SK-N-SH (cell line): ENCODE measurements around the gene COL23A1. TPM values are rescaled to one million over a fixed set of nuclear protein-coding genes. Genes with fewer than 3 reads are reported as not detected.

Experiments used
- CTCF ChIA-PET: fragments of 300-600, 350-600 bp; formaldehyde crosslinking; extraction: SDS; loops from one replicate; lab custom pipeline; 2021; lab: Yijun Ruan, JAX
- POLR2A ChIA-PET: fragments of 350-600 bp; sonication (Branson Sonifier 250); formaldehyde crosslinking; extraction: SDS; loops from one replicate; lab custom pipeline; 2020; ENCODE audit warnings: antibody characterized with exemption, inconsistent platforms; lab: Yijun Ruan, JAX
- DNase-seq: peaks from one replicate; pipeline ENCODE4 v3.0.0; 2012
- H2AFZ ChIP-seq: fragments of 200-600 bp; sonication (generic); 2 replicates; pipeline ENCODE4 v1.8.1; 2016; ENCODE audit warnings: antibody characterized with exemption, mild to moderate bottlenecking, low read depth
- H3F3A ChIP-seq: fragments of 200-600 bp; sonication (generic); replicated peaks from 2 replicates; pipeline ENCODE3; 2016; ENCODE audit warnings: antibody characterized with exemption, mild to moderate bottlenecking; ENCODE audit not compliant: insufficient read depth
- H3K27ac ChIP-seq, 2 experiments: fragments of 200-500 bp in 1 of 2; fragments of 200-600 bp in 1 of 2; sonication (Bioruptor generic) in 1 of 2; sonication (generic), shearing (Covaris generic) in 1 of 2; 2 replicates each; pipeline versions ENCODE4 v1.5.1 to v1.6.1; 2014 to 2016; ENCODE audit warnings: low read depth in 2 of 2, inconsistent platforms in 1 of 2, low read length in 1 of 2, mild to moderate bottlenecking in 1 of 2, mixed read lengths in 1 of 2
- H3K27me3 ChIP-seq: fragments of 200-600 bp; sonication (generic), shearing (Covaris generic); 2 replicates; pipeline ENCODE4 v1.6.1; 2016; ENCODE audit warnings: mixed run types; ENCODE audit not compliant: insufficient read depth
- H3K36me3 ChIP-seq, 2 experiments: fragments of 200-500 bp in 1 of 2; fragments of 200-600 bp in 1 of 2; sonication (Bioruptor generic) in 1 of 2; sonication (generic) in 1 of 2; replicated peaks in 1 of 2; 2 replicates each; pipeline versions ENCODE3 to v1.5.1; 2014 to 2016; ENCODE audit warnings: low read length in 1 of 2, mild to moderate bottlenecking in 1 of 2; ENCODE audit not compliant: insufficient read depth in 2 of 2, control insufficient read depth in 1 of 2
- H3K4me1 ChIP-seq, 2 experiments: fragments of 200-500 bp in 1 of 2; fragments of 200-600 bp in 1 of 2; sonication (Bioruptor generic) in 1 of 2; sonication (generic), shearing (Covaris generic) in 1 of 2; 2 replicates each; pipeline versions ENCODE4 v1.5.1 to v1.6.1; 2014 to 2016; ENCODE audit warnings: low read depth in 1 of 2, low read length in 1 of 2, mixed run types in 1 of 2; ENCODE audit not compliant: insufficient read depth in 2 of 2, control insufficient read depth in 1 of 2
- H3K4me2 ChIP-seq: fragments of 200-600 bp; sonication (generic), shearing (Covaris generic); 2 replicates; pipeline ENCODE4 v1.6.1; 2017; ENCODE audit warnings: mixed run types
- H3K4me3 ChIP-seq, 2 experiments: fragments of 200-500 bp in 1 of 2; fragments of 200-600 bp in 1 of 2; sonication (Bioruptor generic) in 1 of 2; sonication (generic), shearing (Covaris generic) in 1 of 2; 2 replicates each; pipeline versions ENCODE4 v1.5.1 to v1.8.1; 2014 to 2016; ENCODE audit warnings: low read depth in 2 of 2, inconsistent platforms in 1 of 2, low read length in 1 of 2, mild to moderate bottlenecking in 1 of 2, mixed read lengths in 1 of 2, moderate library complexity in 1 of 2
- H3K79me2 ChIP-seq: fragments of 200-600 bp; sonication (generic); 2 replicates; pipeline ENCODE4 v1.8.1; 2017; ENCODE audit warnings: mild to moderate bottlenecking; ENCODE audit not compliant: insufficient read depth
- H3K9ac ChIP-seq: fragments of 200-600 bp; sonication (generic); 2 replicates; pipeline ENCODE4 v1.6.1; 2017; ENCODE audit warnings: mixed run types
- H3K9me2 ChIP-seq: fragments of 200-600 bp; sonication (generic); 2 replicates; pipeline ENCODE4 v1.6.1; 2017; ENCODE audit warnings: mixed run types
- H3K9me3 ChIP-seq: fragments of 200-600 bp; sonication (generic); 2 replicates; pipeline ENCODE4 v1.6.1; 2017; ENCODE audit warnings: mixed run types, mild to moderate bottlenecking, moderate library complexity
- H4K20me1 ChIP-seq: fragments of 200-600 bp; sonication (generic); 2 replicates; pipeline ENCODE4 v1.6.1; 2017; ENCODE audit warnings: mild to moderate bottlenecking, mixed run types; ENCODE audit not compliant: insufficient read depth
- CHD2 ChIP-seq: fragments of 150-350 bp; IDR thresholded peaks from 2 replicates; pipeline ENCODE4 v1.6.1; 2018; ENCODE audit warnings: low read length; ENCODE audit not compliant: partially characterized antibody
- EP300 ChIP-seq, 2 experiments: IDR thresholded peaks; 2 replicates each; pipeline versions ENCODE4 v1.4.0 to v1.6.1; 2012; ENCODE audit warnings: borderline replicate concordance in 1 of 2, low read depth in 1 of 2, low read length in 1 of 2
- EZH2phosphoT487 ChIP-seq: fragments of 200-600 bp; sonication (generic); IDR thresholded peaks from 2 replicates; pipeline ENCODE4 v1.6.1; 2017; ENCODE audit warnings: low read depth, mixed run types, mild to moderate bottlenecking, antibody characterized with exemption, moderate library complexity, borderline replicate concordance
- FOSL2 ChIP-seq: IDR thresholded peaks from 2 replicates; pipeline ENCODE4 v1.4.0; 2012; ENCODE audit warnings: low read depth, mild to moderate bottlenecking, moderate library complexity, borderline replicate concordance
- GABPA ChIP-seq: IDR thresholded peaks from 2 replicates; pipeline ENCODE4 v1.4.0; 2012; ENCODE audit warnings: low read depth, mild to moderate bottlenecking
- GATA2 ChIP-seq: sonication (generic); formaldehyde crosslinking; IDR thresholded peaks from 2 replicates; pipeline ENCODE4 v1.5.0; 2020; ENCODE audit warnings: mild to moderate bottlenecking, missing genetic modification reagents
- JUND ChIP-seq: IDR thresholded peaks from 2 replicates; pipeline ENCODE4 v1.4.0; 2012
- MEF2A ChIP-seq: IDR thresholded peaks from 2 replicates; pipeline ENCODE4 v1.4.0; 2012; ENCODE audit warnings: low read depth, borderline replicate concordance
- MXI1 ChIP-seq: IDR thresholded peaks from 2 replicates; pipeline ENCODE4 v1.6.1; 2012; ENCODE audit warnings: mild to moderate bottlenecking, low read depth, low read length, improper control_type of control experiment
- NFIC ChIP-seq: IDR thresholded peaks from 2 replicates; pipeline ENCODE4 v1.4.0; 2012; ENCODE audit warnings: borderline replicate concordance
- NRF1 ChIP-seq: IDR thresholded peaks from 2 replicates; pipeline ENCODE4 v1.6.1; 2012; ENCODE audit warnings: low read depth, mild to moderate bottlenecking, low read length
- POLR2AphosphoS5 ChIP-seq: IDR thresholded peaks from 2 replicates; pipeline ENCODE4 v1.6.1; 2012; ENCODE audit warnings: low read depth, low read length
- RCOR1 ChIP-seq: fragments of 150-350 bp; IDR thresholded peaks from 2 replicates; pipeline ENCODE4 v1.6.1; 2017; ENCODE audit warnings: antibody characterized with exemption, low read length
- RFX5 ChIP-seq: IDR thresholded peaks from 2 replicates; pipeline ENCODE4 v1.6.1; 2012; ENCODE audit warnings: mild to moderate bottlenecking, improper control_type of control experiment, low read length
- RXRA ChIP-seq: IDR thresholded peaks from 2 replicates; pipeline ENCODE4 v1.4.0; 2012; ENCODE audit warnings: low read depth, mild to moderate bottlenecking, borderline replicate concordance
- SMC3 ChIP-seq: IDR thresholded peaks from 2 replicates; pipeline ENCODE4 v1.6.1; 2012; ENCODE audit warnings: low read depth, low read length, improper control_type of control experiment
- TCF12 ChIP-seq: IDR thresholded peaks from 2 replicates; pipeline ENCODE4 v1.4.0; 2012
- TEAD4 ChIP-seq: IDR thresholded peaks from 2 replicates; pipeline ENCODE4 v1.4.0; 2012; ENCODE audit warnings: mild to moderate bottlenecking, borderline replicate concordance; ENCODE audit not compliant: insufficient read depth
- ZBTB33 ChIP-seq: IDR thresholded peaks from 2 replicates; pipeline ENCODE4 v1.4.0; 2012; ENCODE audit warnings: low read depth, borderline replicate concordance
- WGBS: methylation state at CpG from one replicate; pipeline ENCODE4 v1.1.6; 2017; ENCODE audit warnings: low lambda C conversion rate; 5-methylcytosine and 5-hydroxymethylcytosine counted together
- polyA plus RNA-seq, 3 experiments: library from polyadenylated mRNA; depleted of rRNA; stranded (reverse); fragments of >200 nt; gene quantifications; 2 replicates each; pipeline ENCODE4 v1.2.3, GENCODE V29; 2012
- TF ChIP-seq, protein P1 (sequence below): fragments of 150-350 bp; IDR thresholded peaks from 2 replicates; pipeline ENCODE4 v1.6.1; 2016; ENCODE audit warnings: mild to moderate bottlenecking, low read depth, low read length

Gene COL23A1
- polyA plus RNA-seq, 1 of the 3 experiments (the other 2 are of a cell fraction), result 0.10 TPM

DNA sequence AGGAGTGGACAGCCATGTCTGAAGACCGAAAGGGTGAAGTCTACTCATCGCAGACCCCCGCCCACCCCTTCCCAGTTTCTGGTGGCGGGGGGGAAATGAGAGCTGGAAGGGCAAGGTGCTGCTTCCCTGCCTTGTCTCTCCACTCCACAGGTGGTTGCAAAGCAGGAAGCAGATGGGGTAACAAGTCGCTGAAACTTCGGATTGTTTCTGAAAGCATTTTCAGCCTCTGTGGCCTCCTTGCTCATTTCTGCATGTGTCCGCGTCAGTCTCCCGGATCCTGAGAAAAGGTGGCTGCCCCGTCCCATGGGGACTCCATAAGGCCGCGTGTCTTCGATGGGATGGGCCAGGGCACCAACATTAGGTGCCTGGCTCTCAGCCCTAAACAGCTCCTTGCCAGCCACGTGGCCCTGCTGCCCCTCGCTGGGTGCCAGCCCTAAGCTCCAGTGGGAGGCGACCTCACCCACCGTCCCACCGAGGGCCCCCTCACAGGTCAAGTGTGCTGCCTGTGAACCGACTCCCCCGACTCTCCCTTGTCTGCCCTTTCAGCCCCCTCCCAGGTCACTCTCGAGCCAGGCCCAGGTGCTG is 358.6 kb downstream of the COL23A1 start:
- H3K9me3 ChIP-seq, result no peaks in the 10 kb centered on the region
- peak overlapping the region; percentile 83 for H3K9ac ChIP-seq
- peak overlapping the region; percentile 98 for H3K4me2 ChIP-seq
- no peaks in the 10 kb centered on the region for H3K27me3 ChIP-seq
- peaks cover 28% of the 10 kb centered on the region for H3K79me2 ChIP-seq
- H4K20me1 ChIP-seq, result no peaks in the 10 kb centered on the region
- peaks cover 7 to 27% of the 10 kb centered on the region in 2 experiments for H3K36me3 ChIP-seq
- H3K9me2 ChIP-seq, result no peaks in the 10 kb centered on the region
- H3K4me1 ChIP-seq, result peaks cover 11 to 31% of the 10 kb centered on the region in 2 experiments; a peak in 2 of 4 replicates
- H3K27ac ChIP-seq, result peak overlapping the region; percentile 56 to 86; a peak in 3 of 4 replicates
- peak overlapping the region; percentile 93 for H2AFZ ChIP-seq
- no peak for DNase-seq
- ChIA-PET CTCF (interaction anchor here (1.2 to 12.2 kb wide), 4 partner anchors 11 to 360 kb away, joined by 4 to 147 read pairs (median 6); partner anchors contain the start of gene COL23A1), POLR2A (interaction anchor here (0.6 to 2.0 kb wide), 7 partner anchors 9 to 1392 kb away, joined by 3 to 9 read pairs (median 3); partner anchors contain the start of genes COL23A1, HNRNPAB, HNRNPH1 and NHP2)
- peaks cover 11% of the 10 kb centered on the region for H3F3A ChIP-seq
- H3K4me3 ChIP-seq, result peak overlapping the region; percentile 87
- WGBS, result 28% methylated on average over 13 of the region's 21 CpGs
- TF ChIP-seq, protein P1, sequence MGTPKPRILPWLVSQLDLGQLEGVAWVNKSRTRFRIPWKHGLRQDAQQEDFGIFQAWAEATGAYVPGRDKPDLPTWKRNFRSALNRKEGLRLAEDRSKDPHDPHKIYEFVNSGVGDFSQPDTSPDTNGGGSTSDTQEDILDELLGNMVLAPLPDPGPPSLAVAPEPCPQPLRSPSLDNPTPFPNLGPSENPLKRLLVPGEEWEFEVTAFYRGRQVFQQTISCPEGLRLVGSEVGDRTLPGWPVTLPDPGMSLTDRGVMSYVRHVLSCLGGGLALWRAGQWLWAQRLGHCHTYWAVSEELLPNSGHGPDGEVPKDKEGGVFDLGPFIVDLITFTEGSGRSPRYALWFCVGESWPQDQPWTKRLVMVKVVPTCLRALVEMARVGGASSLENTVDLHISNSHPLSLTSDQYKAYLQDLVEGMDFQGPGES, result no peak
- TF ChIP-seq EZH2phosphoT487, result no peak
- TF ChIP-seq GATA2 (CRISPR knock-in tag), result no peak
- no peak for TF ChIP-seq EP300 (IDR thresholded peaks at IDR 0.05; ENCODE audit: borderline replicate concordance in 1 of 2, low read depth in 1 of 2, low read length in 1 of 2)
- no peak for TF ChIP-seq GABPA
- TF ChIP-seq RFX5, result no peak
- TF ChIP-seq NRF1, result no peak
- no peak for TF ChIP-seq TEAD4
- no peak for TF ChIP-seq POLR2AphosphoS5
- no peak for TF ChIP-seq RXRA
- no peak for TF ChIP-seq MEF2A
- TF ChIP-seq TCF12, result no peak
- no peak for TF ChIP-seq ZBTB33
- no peak for TF ChIP-seq FOSL2
- TF ChIP-seq SMC3, result no peak
- TF ChIP-seq NFIC, result no peak
- no peak for TF ChIP-seq RCOR1
- no peak for TF ChIP-seq JUND
- no peak; the same call in 1 of the 2 replicates for TF ChIP-seq MXI1
- no peak for TF ChIP-seq CHD2
